NB4 (cell line): ENCODE measurements around the gene PPP1R14C.

Source experiments
- DNase-seq: peaks from one replicate; pipeline ENCODE4 v3.0.0; 2010; ENCODE audit warnings: low read depth
- H3K4me3 ChIP-seq: one replicate; pipeline ENCODE4 v1.5.1; 2011; ENCODE audit warnings: mild to moderate bottlenecking, low read depth, low read length, moderate library complexity
- CTCF ChIP-seq: IDR thresholded peaks from one replicate; pipeline ENCODE4 v1.5.1; 2012; ENCODE audit warnings: low read depth, low read length
- MAX ChIP-seq: IDR thresholded peaks from 2 replicates; pipeline ENCODE4 v1.6.1; 2011; ENCODE audit warnings: low read depth, low read length
- MYC ChIP-seq: IDR thresholded peaks from 2 replicates; pipeline ENCODE4 v1.6.1; 2011; ENCODE audit warnings: low read depth, low read length
- POLR2A ChIP-seq: IDR thresholded peaks from 2 replicates; pipeline ENCODE4 v1.6.1; 2011; ENCODE audit warnings: mild to moderate bottlenecking; ENCODE audit not compliant: insufficient read length; ENCODE audit errors: extremely low read depth

PPP1R14C gene

GRCh38 chr6:150289454-150290071 lies 146.7 kb downstream of the PPP1R14C start:
- no peak overlapping the region for H3K4me3 ChIP-seq
- TF ChIP-seq CTCF (no peak), MYC (no peak), POLR2A (no peak), MAX (no peak)
- no peak for DNase-seq

- DNase-seq: no peak
- no peak for TF ChIP-seq MYC
- TF ChIP-seq MAX: no peak
- TF ChIP-seq POLR2A: no peak
- TF ChIP-seq CTCF: no peak
- no peak overlapping the region for H3K4me3 ChIP-seq
These were observed 147.6 kb downstream of the PPP1R14C start for GRCh38 chr6:150290429-150290828.

- no peak for TF ChIP-seq MAX
- DNase-seq: no peak
- no peak overlapping the region for H3K4me3 ChIP-seq
These were observed 149.3 kb downstream of the PPP1R14C start for GRCh38 chr6:150291968-150292710.

GRCh38 chr6:150293019-150293418 lies 150.2 kb downstream of the PPP1R14C start:
- no peak overlapping the region for H3K4me3 ChIP-seq
- DNase-seq: no peak
- TF ChIP-seq MYC: no peak
- no peak for TF ChIP-seq CTCF
- no peak for TF ChIP-seq POLR2A

- DNase-seq: peak; percentile 8
- TF ChIP-seq MYC (no peak), CTCF (no peak), POLR2A (no peak), MAX (no peak)
- no peak overlapping the region for H3K4me3 ChIP-seq
These were observed 150.8 kb downstream of the PPP1R14C start for GRCh38 chr6:150293423-150294173.

GRCh38 chr6:150296890-150297289 lies 154.0 kb downstream of the PPP1R14C start:
- no peak for TF ChIP-seq POLR2A
- no peak for TF ChIP-seq MAX
- TF ChIP-seq CTCF: no peak
- no peak for TF ChIP-seq MYC
- DNase-seq: no peak
- H3K4me3 ChIP-seq: no peak overlapping the region
